BLaER1 treated with 17β-estradiol and CSF1 and Interleukin-3, amounts not matched to agents 10 nM and 100 nM (cell line): Measurements from ENCODE around the gene THOC6.
"Not testable (repeated sequence)": the region's sequence is repeated elsewhere in the genome, so short reads cannot be mapped to it uniquely, and the experiment has no call there.

Source experiments
- H3K27ac ChIP-seq, 11 experiments: shearing (Covaris generic); formaldehyde crosslinking; 2 replicates each; pipeline ENCODE4 v1.8.1; 2022
- H3K27me3 ChIP-seq, 11 experiments: shearing (Covaris generic); formaldehyde crosslinking; 2 replicates each; pipeline ENCODE4 v1.8.1; 2022
- H3K36me3 ChIP-seq, 11 experiments: shearing (Covaris generic); formaldehyde crosslinking; 2 replicates each; pipeline ENCODE4 v1.8.1; 2022
- H3K4me1 ChIP-seq, 10 experiments: shearing (Covaris generic); formaldehyde crosslinking; 2 replicates each; pipeline ENCODE4 v1.8.1; 2022
- H3K4me2 ChIP-seq, 11 experiments: shearing (Covaris generic); formaldehyde crosslinking; 2 replicates each; pipeline ENCODE4 v1.8.1; 2022
- H3K4me3 ChIP-seq, 10 experiments: shearing (Covaris generic); formaldehyde crosslinking; 2 replicates each; pipeline ENCODE4 v1.8.1; 2022
- H3K9ac ChIP-seq, 11 experiments: shearing (Covaris generic); formaldehyde crosslinking; 2 replicates each; pipeline ENCODE4 v1.8.1; 2022
- H3K9me3 ChIP-seq, 11 experiments: shearing (Covaris generic); formaldehyde crosslinking; replicated peaks in 1 of 11; 2 replicates each; pipeline ENCODE4 v1.8.1; 2022
- H4K20me1 ChIP-seq, 11 experiments: shearing (Covaris generic); formaldehyde crosslinking; 2 replicates each; pipeline ENCODE4 v1.8.1; 2022
- Cebpa-rat ChIP-seq, 11 experiments: shearing (Covaris generic); IDR thresholded peaks; 2 replicates each; pipeline ENCODE4 v1.8.1; 2022

THOC6 gene

DNA sequence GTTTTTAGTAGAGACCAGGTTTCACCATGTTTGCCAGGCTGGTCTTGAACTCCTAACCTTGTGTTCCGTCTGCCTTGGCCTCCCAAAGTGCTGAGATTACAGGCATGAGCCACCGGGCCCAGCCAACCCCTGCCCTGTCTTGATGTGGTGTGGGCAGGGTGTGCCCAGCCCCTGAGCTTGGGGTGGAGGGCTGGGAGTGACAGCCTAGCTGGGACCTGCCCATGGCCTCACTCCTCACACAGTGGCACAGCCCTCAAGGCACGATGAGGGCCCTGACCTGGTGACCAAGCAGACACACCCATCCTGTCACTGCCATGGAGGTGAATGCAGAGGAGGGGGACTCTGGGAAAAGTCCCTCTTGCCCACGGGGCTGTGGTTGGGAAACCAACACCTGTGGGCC is 44.7 kb downstream of the THOC6 start:
- H3K4me2 ChIP-seq = peak overlapping the region in 5 of 11 experiments; percentile 19 to 40 (median 33); a peak in 3 of 22 replicates
- H3K9me3 ChIP-seq = peaks cover 0 to 8% (median 5%) of the 10 kb centered on the region in 11 experiments; a peak in 7 of 22 replicates
- peaks cover 17 to 73% (median 61%) of the 10 kb centered on the region in 10 experiments for H3K4me1 ChIP-seq
- no peak overlapping the region for H3K4me3 ChIP-seq
- H3K27ac ChIP-seq = peak overlapping the region in 4 of 11 experiments; percentile 38 to 58 (median 43); a peak in 7 of 22 replicates
- no peak for TF ChIP-seq Cebpa-rat (IDR thresholded peaks at IDR 0.05)
- H3K36me3 ChIP-seq = no peaks in the 10 kb centered on the region
- no peaks in the 10 kb centered on the region for H3K27me3 ChIP-seq
- H3K9ac ChIP-seq = no peak overlapping the region
- no peaks in the 10 kb centered on the region for H4K20me1 ChIP-seq

DNA sequence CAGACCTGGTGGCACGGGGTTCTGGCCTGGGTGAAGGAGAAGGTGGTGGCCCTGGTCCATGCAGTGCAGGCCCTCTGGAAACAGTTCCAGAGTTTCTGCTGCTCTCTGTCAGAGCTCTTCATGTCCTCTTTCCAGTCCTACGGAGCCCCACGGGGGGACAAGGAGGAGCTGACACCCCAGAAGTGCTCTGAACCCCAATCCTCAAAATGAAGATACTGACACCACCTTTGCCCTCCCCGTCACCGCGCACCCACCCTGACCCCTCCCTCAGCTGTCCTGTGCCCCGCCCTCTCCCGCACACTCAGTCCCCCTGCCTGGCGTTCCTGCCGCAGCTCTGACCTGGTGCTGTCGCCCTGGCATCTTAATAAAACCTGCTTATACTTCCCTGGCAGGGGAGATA is 45.3 kb downstream of the THOC6 start:
- not testable (repeated sequence) for H3K4me3 ChIP-seq, H3K9ac ChIP-seq, H3K27me3 ChIP-seq, H3K36me3 ChIP-seq, H4K20me1 ChIP-seq, H3K9me3 ChIP-seq, H3K27ac ChIP-seq
- H3K4me2 ChIP-seq = peak overlapping the region in 1 of 11 experiments; percentile 3; a peak in 1 of 22 replicates
- H3K4me1 ChIP-seq = peaks cover 24 to 80% (median 67%) of the 10 kb centered on the region in 10 experiments

DNA sequence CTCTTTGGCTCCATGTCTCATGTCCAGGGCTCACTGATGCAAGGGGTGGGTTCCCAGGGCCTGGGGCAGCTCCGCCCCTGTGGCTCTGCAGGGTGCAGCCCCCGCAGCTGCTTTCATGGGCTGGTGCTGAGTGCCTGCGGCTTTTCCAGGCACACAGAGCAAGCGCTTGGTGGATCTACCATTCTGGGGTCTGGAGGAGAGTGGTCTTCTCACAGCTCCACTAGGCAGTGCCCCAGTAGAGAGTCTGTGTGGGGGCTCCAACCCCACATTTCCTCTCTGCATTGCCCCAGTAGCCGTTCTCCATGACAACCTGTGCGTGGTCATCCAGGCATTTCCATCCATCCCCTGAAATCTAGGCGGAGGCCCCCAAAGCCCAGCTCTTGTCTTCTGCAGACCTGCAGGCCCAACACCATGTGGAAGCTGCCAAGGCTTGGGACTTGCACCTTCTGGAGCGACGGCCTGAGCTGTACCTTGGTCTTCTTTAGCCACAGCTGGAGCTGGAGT is 46.8 kb downstream of the THOC6 start:
- H3K4me2 ChIP-seq = peak overlapping the region in 8 of 11 experiments; percentile 22 to 95 (median 60); a peak in 15 of 22 replicates

DNA sequence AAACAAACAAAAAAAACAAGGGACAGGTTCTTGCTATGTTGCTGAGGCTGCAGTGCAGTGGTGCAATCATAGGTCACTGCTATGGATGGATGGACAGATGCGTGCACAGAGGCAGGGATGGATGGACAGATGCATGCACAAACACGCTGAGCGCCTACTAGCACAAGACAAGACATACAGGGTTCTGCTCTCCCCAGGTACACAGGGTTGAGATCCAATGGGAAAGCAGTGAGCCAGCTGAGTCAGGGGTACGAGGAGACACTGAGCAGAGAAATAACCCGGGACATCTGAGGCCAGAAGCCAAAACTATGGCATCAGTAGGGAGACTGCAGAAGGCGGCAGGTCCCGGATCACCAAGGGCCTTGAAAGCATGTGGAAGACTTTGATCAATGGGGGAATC is 47.8 kb downstream of the THOC6 start:
- no peak for TF ChIP-seq Cebpa-rat (IDR thresholded peaks at IDR 0.05)
- peak overlapping the region in 9 of 11 experiments; percentile 18 to 95 (median 55); a peak in 17 of 22 replicates for H3K4me2 ChIP-seq
- H3K27ac ChIP-seq = peak overlapping the region in 4 of 11 experiments; percentile 19 to 49 (median 30); a peak in 6 of 22 replicates
- no peaks in the 10 kb centered on the region for H3K27me3 ChIP-seq
- H3K4me1 ChIP-seq = peaks cover 38 to 89% (median 81%) of the 10 kb centered on the region in 10 experiments
- H4K20me1 ChIP-seq = no peaks in the 10 kb centered on the region
- peaks cover 0 to 12% (median 10%) of the 10 kb centered on the region in 11 experiments; a peak in 13 of 22 replicates for H3K9me3 ChIP-seq
- no peak overlapping the region for H3K4me3 ChIP-seq
- H3K36me3 ChIP-seq = no peaks in the 10 kb centered on the region
- no peak overlapping the region for H3K9ac ChIP-seq

More for the DNA sequence above, 46.8 kb downstream of the THOC6 start:
- Histone ChIP-seq H3K36me3 (no peaks in the 10 kb centered on the region), H3K9me3 (peaks cover 0 to 8% (median 5%) of the 10 kb centered on the region in 11 experiments; a peak in 7 of 22 replicates), H3K4me3 (no peak overlapping the region), H3K27me3 (no peaks in the 10 kb centered on the region), H4K20me1 (no peaks in the 10 kb centered on the region), H3K4me1 (peaks cover 30 to 87% (median 74%) of the 10 kb centered on the region in 10 experiments), H3K9ac (no peak overlapping the region), H3K27ac (peak overlapping the region in 3 of 11 experiments; percentile 15 to 49 (median 33); a peak in 2 of 22 replicates)
- no peak for TF ChIP-seq Cebpa-rat (IDR thresholded peaks at IDR 0.05)

DNA sequence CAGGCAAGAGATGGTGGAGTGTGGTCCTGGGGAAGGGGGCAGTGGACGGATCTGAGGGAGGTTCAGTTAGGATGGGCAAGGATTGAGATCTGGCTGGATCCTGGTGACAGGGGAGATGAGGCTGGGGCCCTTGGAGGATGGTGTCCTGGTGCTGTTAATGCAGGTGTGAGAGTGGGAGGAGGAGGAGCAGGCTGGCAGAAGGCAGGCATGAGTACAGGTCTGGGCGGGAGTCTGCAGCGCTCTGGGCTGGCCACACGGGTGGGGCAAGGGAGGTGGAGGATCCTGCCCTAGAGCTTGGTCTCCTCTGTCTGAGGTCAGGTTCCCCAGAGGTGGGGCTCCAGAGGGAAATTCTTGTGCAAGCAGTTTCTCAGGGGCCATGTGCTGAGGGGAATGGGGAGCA is 48.3 kb downstream of the THOC6 start:
- Histone ChIP-seq H3K27ac (peak overlapping the region in 4 of 11 experiments; percentile 19 to 49 (median 30); a peak in 6 of 22 replicates), H3K4me1 (peaks cover 43 to 94% (median 86%) of the 10 kb centered on the region in 10 experiments), H3K9me3 (peaks cover 2 to 17% (median 15%) of the 10 kb centered on the region in 11 experiments; a peak in 14 of 22 replicates), H3K4me2 (peak overlapping the region in 9 of 11 experiments; percentile 18 to 95 (median 55); a peak in 17 of 22 replicates)
- H3K4me3 ChIP-seq, H3K36me3 ChIP-seq, H4K20me1 ChIP-seq, H3K9ac ChIP-seq, H3K27me3 ChIP-seq: not testable (repeated sequence)

DNA sequence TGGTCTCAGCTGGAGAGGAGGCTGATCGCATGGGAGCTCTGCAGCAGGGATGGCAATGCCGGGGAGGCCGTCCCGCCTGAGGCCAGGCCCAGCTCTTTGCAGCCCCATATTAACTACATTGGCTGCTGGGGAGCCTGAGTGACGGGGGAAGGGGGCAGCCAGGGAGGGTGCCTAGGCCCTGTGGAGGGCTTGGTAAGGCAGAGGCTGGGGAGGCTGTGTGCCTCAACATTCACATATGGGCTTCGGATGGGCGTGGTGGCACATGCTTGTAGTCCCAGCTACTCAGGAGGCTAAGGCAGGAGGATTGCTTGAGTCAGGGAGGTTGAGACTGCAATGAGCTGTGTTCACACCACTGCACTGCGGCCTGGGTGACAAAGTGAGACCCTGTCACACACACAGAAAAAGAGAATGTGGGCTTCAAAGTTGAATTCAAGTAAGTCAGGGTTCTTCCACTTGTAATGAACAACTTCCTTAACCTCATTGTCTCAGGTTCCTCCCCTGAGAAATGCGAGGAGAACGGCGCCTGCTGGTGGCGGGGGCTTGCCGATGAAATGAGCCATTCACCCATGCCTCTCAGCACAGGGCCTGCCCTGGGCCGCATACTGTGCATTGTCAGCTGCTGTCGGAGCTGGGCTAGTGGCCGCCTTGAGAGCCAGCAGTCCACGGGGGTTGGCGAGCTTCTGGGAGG is 48.9 kb downstream of the THOC6 start:
- not testable (repeated sequence) for H3K27me3 ChIP-seq, H4K20me1 ChIP-seq, H3K36me3 ChIP-seq, H3K4me3 ChIP-seq
- peak overlapping the region in 10 of 11 experiments; percentile 46 to 95 (median 90); a peak in 19 of 22 replicates for H3K4me2 ChIP-seq
- H3K9me3 ChIP-seq = peaks cover 8 to 23% (median 20%) of the 10 kb centered on the region in 11 experiments; a peak in 18 of 22 replicates
- H3K4me1 ChIP-seq = peaks cover 44 to 94% (median 86%) of the 10 kb centered on the region in 10 experiments
- peak overlapping the region in 6 of 11 experiments; percentile 33 to 95 (median 68); a peak in 11 of 22 replicates for H3K27ac ChIP-seq
- 0 out of 22 replicates have a peak overlapping the region, but pooled peaks of 1 of the 11 experiments have one; percentile 12 for H3K9ac ChIP-seq

DNA sequence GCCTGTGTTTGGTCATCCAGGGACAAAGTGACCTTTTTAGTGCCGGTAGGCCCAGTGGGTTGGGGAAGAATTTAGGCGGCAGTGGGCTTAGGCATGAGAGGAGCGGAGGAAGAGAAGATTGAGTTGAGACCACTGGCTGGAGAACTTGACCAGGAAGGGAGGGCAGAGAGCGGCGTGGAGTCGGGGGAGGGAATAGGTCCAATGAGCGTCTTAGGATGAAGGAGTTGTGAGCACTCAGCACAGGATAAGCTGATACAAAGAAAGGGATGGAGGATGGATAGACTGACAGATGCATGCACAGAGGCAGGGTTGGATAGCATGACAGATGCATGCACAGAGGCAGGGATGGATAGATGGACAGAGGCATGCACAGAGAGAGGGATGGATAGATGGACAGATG is 49.6 kb downstream of the THOC6 start:
- no peaks in the 10 kb centered on the region for H4K20me1 ChIP-seq
- H3K4me2 ChIP-seq = peak overlapping the region; percentile 70 to 95 (median 89)
- TF ChIP-seq Cebpa-rat (IDR thresholded peaks at IDR 0.05) = no peak
- H3K4me3 ChIP-seq = no peak overlapping the region
- peaks cover 0 to 15% (median 0%) of the 10 kb centered on the region in 11 experiments; a peak in 8 of 22 replicates for H3K36me3 ChIP-seq
- peak overlapping the region in 6 of 11 experiments; percentile 18 to 95 (median 78); a peak in 9 of 22 replicates for H3K27ac ChIP-seq
- peaks cover 11 to 30% (median 27%) of the 10 kb centered on the region in 11 experiments; a peak in 18 of 22 replicates for H3K9me3 ChIP-seq
- peak overlapping the region in 2 of 11 experiments; percentile 81 to 82; a peak in 1 of 22 replicates for H3K9ac ChIP-seq
- peaks cover 44 to 94% (median 85%) of the 10 kb centered on the region in 10 experiments for H3K4me1 ChIP-seq
- H3K27me3 ChIP-seq = no peaks in the 10 kb centered on the region

DNA sequence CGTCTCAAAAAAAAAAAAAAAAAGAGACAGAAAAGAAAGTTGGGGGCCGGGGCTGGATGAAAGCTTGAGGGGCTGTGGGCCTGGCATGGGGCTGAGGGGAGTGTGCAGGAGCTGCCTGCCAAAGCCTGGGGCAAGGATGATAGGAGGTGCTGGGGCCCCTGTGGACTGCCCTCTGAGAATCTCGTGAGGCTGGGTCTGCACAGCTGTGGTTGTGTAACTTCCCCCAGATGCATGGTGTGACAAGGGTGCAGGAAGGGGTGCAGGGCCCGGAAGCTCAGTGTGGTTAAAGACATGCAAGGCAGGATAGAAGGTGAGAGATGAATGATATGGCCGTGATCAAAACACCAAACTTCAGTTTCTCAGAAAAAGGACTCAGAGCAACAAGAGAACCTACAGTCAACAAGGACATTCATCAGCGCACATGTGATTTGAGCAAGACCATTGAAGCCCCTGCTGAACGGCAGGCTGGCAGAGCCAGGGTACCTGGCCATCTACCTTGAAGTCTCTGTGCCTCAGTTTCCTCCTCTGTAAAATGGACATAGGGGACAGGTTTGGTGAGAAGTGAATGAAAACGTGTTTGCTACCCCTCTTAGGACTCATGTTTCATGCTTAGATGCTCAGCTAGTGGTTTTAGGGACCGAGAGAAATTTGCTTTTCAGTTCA is 51.2 kb downstream of the THOC6 start:
- Histone ChIP-seq H3K36me3 (peaks cover 0 to 18% (median 0%) of the 10 kb centered on the region in 11 experiments; a peak in 8 of 22 replicates), H3K4me1 (peaks cover 44 to 86% (median 80%) of the 10 kb centered on the region in 10 experiments), H4K20me1 (no peaks in the 10 kb centered on the region), H3K9ac (peak overlapping the region in 9 of 11 experiments; percentile 32 to 82 (median 72); a peak in 18 of 22 replicates), H3K27me3 (no peaks in the 10 kb centered on the region), H3K27ac (peak overlapping the region in 9 of 11 experiments; percentile 45 to 95 (median 86); a peak in 17 of 22 replicates), H3K4me3 (peak overlapping the region in 7 of 10 experiments; percentile 6 to 50 (median 29); a peak in 8 of 20 replicates), H3K4me2 (peak overlapping the region; percentile 70 to 95 (median 89)), H3K9me3 (peaks cover 9 to 37% (median 33%) of the 10 kb centered on the region in 11 experiments; a peak in 20 of 22 replicates)
- TF ChIP-seq Cebpa-rat (IDR thresholded peaks at IDR 0.05) = peak in 8 of 11 experiments; percentile 60 to 95 (median 82); a peak in 15 of 22 replicates
